WERI-Rb-1 (cell line): ENCODE measurements around the gene TMTC4.
A peak's percentile ranks its signal among the peaks of the same experiment; 100 is the strongest.

Experiments used
- DNase-seq: peaks from one replicate; pipeline ENCODE4 v3.0.0-alpha.2; 2020
- H3K27ac ChIP-seq: fragments of 250-450 bp; sonication (Bioruptor Pico); 2 replicates; pipeline ENCODE4 v1.5.1; 2020; ENCODE audit warnings: mild to moderate bottlenecking, moderate library complexity
- H3K27me3 ChIP-seq: fragments of 250-450 bp; sonication (Bioruptor Pico); 2 replicates; pipeline ENCODE4 v1.5.1; 2021; ENCODE audit warnings: mild to moderate bottlenecking, low read depth, moderate library complexity; ENCODE audit not compliant: insufficient read depth, severe bottlenecking
- H3K36me3 ChIP-seq: fragments of 250-450 bp; sonication (Bioruptor Pico); 2 replicates; pipeline ENCODE4 v1.5.1; 2020; ENCODE audit warnings: mild to moderate bottlenecking, moderate library complexity
- H3K4me3 ChIP-seq: 2 replicates; pipeline ENCODE4 v1.5.1; 2011; ENCODE audit warnings: low read depth, mild to moderate bottlenecking, control low read depth, low read length
- H3K9me3 ChIP-seq: fragments of 250-450 bp; sonication (Bioruptor Pico); 2 replicates; pipeline ENCODE4 v1.5.1; 2021; ENCODE audit warnings: mild to moderate bottlenecking, moderate library complexity; ENCODE audit not compliant: severe bottlenecking
- CTCF ChIP-seq: IDR thresholded peaks from 2 replicates; pipeline ENCODE4 v1.5.1; 2011; ENCODE audit warnings: low read depth, mild to moderate bottlenecking, control low read depth, inconsistent platforms, low read length

The TMTC4 gene

DNA sequence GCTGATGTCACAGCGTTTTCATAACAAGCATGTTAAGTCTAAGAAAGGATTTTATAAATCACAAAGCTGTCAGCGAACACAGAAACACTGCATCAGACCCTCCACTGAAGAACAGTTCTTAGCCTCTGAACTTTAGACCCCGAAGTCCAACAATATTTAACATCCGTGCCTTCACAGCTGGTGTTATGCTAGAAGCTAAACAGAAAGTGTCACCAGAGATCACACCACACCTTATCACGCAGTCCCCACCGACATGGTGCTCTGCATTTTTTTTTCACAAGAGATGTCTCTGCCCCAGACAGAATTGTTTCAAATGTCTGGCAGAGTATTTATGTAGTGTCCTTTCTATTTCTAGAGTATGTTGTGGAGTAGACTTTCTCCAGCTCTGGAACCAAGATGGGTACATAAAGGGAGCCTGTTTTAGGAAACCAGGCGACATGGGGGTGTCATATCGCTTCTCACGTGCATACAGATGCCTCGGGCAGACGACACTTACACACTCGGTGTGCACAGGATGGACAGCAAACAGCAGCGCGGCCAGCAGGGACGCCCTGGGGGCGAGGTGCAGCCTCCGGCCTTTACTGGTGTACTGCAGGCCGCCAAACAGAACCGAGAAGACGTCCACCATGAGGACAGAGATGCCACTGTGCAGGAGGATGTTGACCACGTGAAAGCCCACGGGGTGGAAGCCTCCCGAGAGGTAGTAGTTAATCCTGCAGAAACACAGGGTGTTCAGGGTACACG lies 12.0 kb downstream of the TMTC4 start:
- H3K36me3 ChIP-seq: peaks cover 84% of the 10 kb centered on the region

DNA sequence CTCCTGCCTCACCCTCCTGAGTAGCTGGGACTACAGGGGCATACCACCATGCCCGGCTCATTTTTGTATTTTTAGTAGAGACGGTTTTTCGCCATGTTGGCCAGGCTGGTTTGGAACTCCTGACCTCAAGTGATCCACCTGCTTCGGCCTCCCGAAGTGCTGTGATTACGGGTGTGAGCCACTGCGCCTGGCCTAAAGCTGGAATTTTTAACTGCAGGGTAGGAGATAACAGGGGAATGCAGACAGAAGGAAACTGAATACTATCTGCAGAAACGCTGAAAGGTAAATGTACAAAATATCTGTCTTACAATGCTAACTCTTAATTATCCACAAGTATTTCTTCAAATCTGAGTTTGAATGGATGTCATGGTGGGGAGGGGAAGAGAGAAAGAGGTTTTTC lies 13.8 kb downstream of the TMTC4 start:
- no peaks in the 10 kb centered on the region for H3K9me3 ChIP-seq
- H3K36me3 ChIP-seq: peaks cover 82% of the 10 kb centered on the region
- TF ChIP-seq CTCF: no peak

More for the DNA sequence above, 12.0 kb downstream of the TMTC4 start:
- Histone ChIP-seq H3K27me3 (no peaks in the 10 kb centered on the region), H3K9me3 (no peaks in the 10 kb centered on the region), H3K4me3 (no peak overlapping the region), H3K27ac (no peak overlapping the region)
- TF ChIP-seq CTCF: no peak
- DNase-seq: no peak

DNA sequence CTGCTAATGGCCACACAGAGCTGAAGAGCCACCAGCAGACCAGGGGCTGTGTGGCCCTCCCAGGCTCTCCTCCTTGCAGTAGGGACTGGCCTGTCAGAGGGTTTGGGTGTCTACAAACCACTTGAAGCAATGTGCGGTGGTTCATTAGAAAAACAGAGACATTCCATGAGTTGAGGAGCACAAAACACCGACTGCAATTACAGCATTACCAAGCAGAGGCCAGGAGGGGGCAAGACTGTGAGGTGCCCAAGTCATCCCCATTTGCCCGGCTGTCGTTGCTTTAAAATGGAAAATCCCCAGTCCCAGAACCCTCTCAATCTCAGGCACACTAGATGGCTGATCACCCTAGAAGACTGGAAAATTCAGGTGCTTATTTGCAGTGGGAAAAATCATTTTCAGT lies 15.0 kb downstream of the TMTC4 start:
- peaks cover 78% of the 10 kb centered on the region for H3K36me3 ChIP-seq

More for the DNA sequence above, 13.8 kb downstream of the TMTC4 start:
- H3K4me3 ChIP-seq: no peak overlapping the region
- DNase-seq: no peak
- no peak overlapping the region for H3K27ac ChIP-seq
- H3K27me3 ChIP-seq: no peaks in the 10 kb centered on the region

GRCh38 chr13:100658363-100658762 lies 16.2 kb downstream of the TMTC4 start:
- no peak for DNase-seq
- no peaks in the 10 kb centered on the region for H3K27me3 ChIP-seq
- no peak overlapping the region for H3K27ac ChIP-seq
- no peaks in the 10 kb centered on the region for H3K9me3 ChIP-seq
- H3K36me3 ChIP-seq: peaks cover 68% of the 10 kb centered on the region
- no peak overlapping the region for H3K4me3 ChIP-seq
- TF ChIP-seq CTCF: no peak

More for the DNA sequence above, 15.0 kb downstream of the TMTC4 start:
- no peaks in the 10 kb centered on the region for H3K27me3 ChIP-seq
- H3K27ac ChIP-seq: no peak overlapping the region
- TF ChIP-seq CTCF: 0 out of 2 replicates have a peak, but pooled peaks have one; percentile 16
- no peak for DNase-seq
- no peaks in the 10 kb centered on the region for H3K9me3 ChIP-seq
- no peak overlapping the region for H3K4me3 ChIP-seq

- no peak for TF ChIP-seq CTCF
- DNase-seq: no peak
- peaks cover 66% of the 10 kb centered on the region for H3K36me3 ChIP-seq
Observed at GRCh38 chr13:100657881-100658315, 16.7 kb downstream of the TMTC4 start.

More at GRCh38 chr13:100657881-100658315, 16.7 kb downstream of the TMTC4 start:
- Histone ChIP-seq H3K27ac (no peak overlapping the region), H3K4me3 (no peak overlapping the region), H3K9me3 (no peaks in the 10 kb centered on the region), H3K27me3 (no peaks in the 10 kb centered on the region)
